ENCODE measurements around the gene WBP4. TPM values are rescaled to one million over a fixed set of nuclear protein-coding genes. Genes with fewer than 3 reads are reported as not detected.
"Not testable (repeated sequence)": the region's sequence is repeated elsewhere in the genome, so short reads cannot be mapped to it uniquely, and the experiment has no call there.

The WBP4 gene
- total and polyA plus RNA-seq, 2 of the 13 experiments (the other 11 are each of a cell fraction or from before 2014, with no cell fraction given) = 6.7 to 11.7 TPM

DNA sequence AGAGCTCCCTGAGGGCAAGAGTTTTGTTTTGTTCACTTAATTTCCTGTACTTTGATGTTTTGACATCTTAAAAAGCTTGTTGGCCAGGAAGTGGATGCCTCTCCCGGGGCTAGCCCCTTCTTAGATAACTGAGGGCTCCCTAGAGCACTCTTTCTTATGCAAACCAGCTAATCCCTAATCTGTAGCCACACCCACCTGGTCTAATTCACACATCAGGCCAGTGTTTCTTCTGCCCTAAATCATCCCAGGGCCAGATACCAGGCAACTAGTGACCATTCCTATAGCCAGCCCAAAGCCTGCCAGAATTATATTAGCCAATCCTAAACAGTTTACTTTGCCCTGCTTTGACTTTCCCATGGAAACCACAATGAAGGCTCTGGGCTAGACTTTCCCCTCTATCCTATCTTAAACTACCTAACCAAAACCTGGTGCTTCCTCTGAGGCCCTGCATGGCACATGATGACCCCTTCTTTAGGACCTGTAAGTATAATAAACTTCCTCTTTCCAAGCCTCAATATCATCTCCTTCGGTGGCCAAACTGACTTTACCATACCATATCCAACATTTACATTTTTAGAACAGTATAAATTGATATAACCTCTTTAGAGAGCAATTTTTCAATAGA lies 24.8 kb downstream of the WBP4 start:
- TF ChIP-seq SNAPC2 (CRISPR knock-in tag; IDR thresholded peaks at IDR 0.05) (no peak), ZBTB10 (CRISPR knock-in tag; IDR thresholded peaks at IDR 0.05; ENCODE audit: borderline replicate concordance) (no peak), NFKBIZ (CRISPR knock-in tag; IDR thresholded peaks at IDR 0.05) (no peak), POGK (CRISPR knock-in tag; conservative IDR thresholded peaks at IDR 0.05) (no peak), MIER3 (CRISPR knock-in tag; IDR thresholded peaks at IDR 0.05; ENCODE audit: borderline replicate concordance) (no peak), PITX1 (CRISPR knock-in tag; IDR thresholded peaks at IDR 0.05) (no peak), ZNF275 (CRISPR knock-in tag; IDR thresholded peaks at IDR 0.05; ENCODE audit: borderline replicate concordance) (no peak), ZBTB38 (CRISPR knock-in tag; IDR thresholded peaks at IDR 0.05) (no peak)
- no peaks in the 10 kb centered on the region; the same call in 1 of the 2 replicates for H4K20me1 ChIP-seq (ENCODE audit: insufficient read depth, low read length)
- no peaks in the 10 kb centered on the region for H3K79me2 ChIP-seq (ENCODE audit: insufficient read depth, low read length)
- H3K27ac ChIP-seq (ENCODE audit: extremely low read length, insufficient read depth, low read length) = no peak overlapping the region
- H3K36me3 ChIP-seq (replicated peaks in 1 of 2; ENCODE audit: control insufficient read depth in 1 of 2, insufficient read depth in 2 of 2, low read length in 2 of 2) = peaks cover 4 to 7% of the 10 kb centered on the region in 2 experiments; a peak in 2 of 5 replicates
- BruUV-seq (replicated peaks) = no TSS peak
- no peaks in the 10 kb centered on the region for H3K4me1 ChIP-seq (ENCODE audit: insufficient read depth, low read length)
- no peak overlapping the region for H2AFZ ChIP-seq (ENCODE audit: low read length)
- no peaks in the 10 kb centered on the region for H3K9me3 ChIP-seq (ENCODE audit: low read length)
- WGBS (ENCODE audit: low lambda C conversion rate) = 87% methylated on average over 2 of the region's 2 CpGs
- in situ Hi-C loops (cut with HindIII; ENCODE audit: extremely low pct_ligation_motif_present, low pct_unique_long_range_greater_than_20kb) (no loop called here), intact Hi-C loops (cut with micrococcal nuclease; ENCODE audit: unreplicated experiment) (no loop called here)
- peak; percentile 31; the same call in 1 of the 3 replicates for ATAC-seq
- CTCF ChIA-PET (ENCODE audit: low intra/inter-chr PET ratio, low total read pairs) = no interaction called here
- POLR2A ChIA-PET = no interaction called here
- no peak for DNase-seq (ENCODE audit: low spot score)
- no peak overlapping the region for H3K9ac ChIP-seq (ENCODE audit: insufficient read depth, low read depth, low read length)
- H3K27me3 ChIP-seq (ENCODE audit: control insufficient read depth in 1 of 2, insufficient read depth in 2 of 2, low read length in 2 of 2) = no peaks in the 10 kb centered on the region
- H3K4me2 ChIP-seq (ENCODE audit: low read depth, low read length) = no peak overlapping the region
- FAIRE-seq = no peak
- H3K4me3 ChIP-seq (replicated peaks in 1 of 3; ENCODE audit: insufficient read depth in 1 of 3, low read depth in 2 of 3, low read length in 3 of 3) = no peak overlapping the region

- H3K36me3 ChIP-seq (replicated peaks in 1 of 2; ENCODE audit: control insufficient read depth in 1 of 2, insufficient read depth in 2 of 2, low read length in 2 of 2); ATAC-seq; CTCF ChIA-PET (ENCODE audit: low intra/inter-chr PET ratio, low total read pairs); H4K20me1 ChIP-seq (ENCODE audit: insufficient read depth, low read length); H3K9me3 ChIP-seq (ENCODE audit: low read length); H3K4me1 ChIP-seq (ENCODE audit: insufficient read depth, low read length); H3K79me2 ChIP-seq (ENCODE audit: insufficient read depth, low read length); DNase-seq (ENCODE audit: low spot score); H2AFZ ChIP-seq (ENCODE audit: low read length); BruUV-seq (replicated peaks); H3K4me2 ChIP-seq (ENCODE audit: low read depth, low read length); FAIRE-seq; POLR2A ChIA-PET; intact Hi-C loops (cut with micrococcal nuclease; ENCODE audit: unreplicated experiment); H3K4me3 ChIP-seq (replicated peaks in 1 of 3; ENCODE audit: insufficient read depth in 1 of 3, low read depth in 2 of 3, low read length in 3 of 3); H3K27ac ChIP-seq (ENCODE audit: extremely low read length, insufficient read depth, low read length); in situ Hi-C loops (cut with HindIII; ENCODE audit: extremely low pct_ligation_motif_present, low pct_unique_long_range_greater_than_20kb); H3K27me3 ChIP-seq (ENCODE audit: control insufficient read depth in 1 of 2, insufficient read depth in 2 of 2, low read length in 2 of 2); H3K9ac ChIP-seq (ENCODE audit: insufficient read depth, low read depth, low read length): not testable (repeated sequence)
- WGBS (ENCODE audit: low lambda C conversion rate) = 33% methylated on average over 2 of the region's 2 CpGs
Observed at GRCh38 chr13:41095681-41096080, 34.4 kb downstream of the WBP4 start.

Data from HepG2 (cell line).